Epidermal melanocyte (primary cell): ENCODE results near the gene FIGN.

Source experiments
- DNase-seq: peaks from one replicate; pipeline ENCODE4 v3.0.0; 2011; ENCODE audit warnings: low spot score; ENCODE audit not compliant: insufficient read length

FIGN gene

GRCh38 chr2:163737563-163737962, 1.8 kb upstream of the FIGN start:
- no peak for DNase-seq

DNA sequence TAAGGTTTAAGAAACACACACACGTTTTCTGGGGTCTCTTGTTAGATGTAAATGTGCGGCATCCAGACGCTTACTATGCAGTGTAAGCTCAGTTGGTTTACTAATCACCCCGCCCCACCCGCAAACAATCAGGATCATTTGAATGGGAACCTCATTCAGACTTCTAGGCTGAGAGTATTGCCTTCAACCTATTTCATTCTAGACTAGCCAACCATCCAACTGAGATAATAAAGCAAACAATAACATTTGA, 1.3 kb upstream of the FIGN start:
- DNase-seq: no peak

GRCh38 chr2:163736433-163737189, 803 bp upstream of the FIGN start:
- DNase-seq: peak; percentile 31

DNA sequence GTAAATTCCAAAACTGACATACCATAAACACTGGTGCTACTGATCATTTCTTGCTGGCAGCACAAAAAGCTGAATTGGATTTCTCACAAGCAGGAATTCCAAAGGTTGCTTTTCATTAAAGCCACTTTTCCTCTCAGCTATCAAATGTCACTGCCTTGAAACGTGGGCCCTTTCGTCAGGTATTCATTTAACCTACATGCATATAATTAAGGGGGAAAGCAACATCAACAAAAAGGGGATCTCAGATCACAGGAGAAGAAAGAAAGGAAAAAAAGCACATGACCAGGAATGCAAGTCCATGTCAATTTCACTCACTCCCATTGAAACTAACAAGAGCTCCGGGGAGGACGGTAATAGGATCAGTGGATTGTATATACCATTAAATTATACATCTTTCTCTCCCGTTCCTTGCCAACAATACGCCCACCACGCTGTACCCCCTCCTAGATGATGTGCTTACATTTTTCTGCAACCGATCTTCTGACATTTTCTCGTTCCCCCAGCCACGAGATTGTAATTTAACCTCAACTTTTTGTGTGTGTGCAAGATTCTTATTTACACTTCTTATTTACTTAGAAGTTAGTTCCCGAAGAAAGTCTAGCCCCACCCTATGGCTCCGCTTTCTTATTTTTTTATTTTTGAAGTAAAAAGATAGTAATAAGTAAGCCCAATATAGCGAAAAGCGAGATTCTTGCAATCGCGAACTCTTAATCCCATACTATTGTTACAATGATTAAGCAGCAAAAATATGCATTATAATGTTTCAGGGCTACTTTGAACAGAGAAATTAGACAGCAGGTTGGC, 725 bp downstream of the FIGN start:
- DNase-seq: no peak

DNA sequence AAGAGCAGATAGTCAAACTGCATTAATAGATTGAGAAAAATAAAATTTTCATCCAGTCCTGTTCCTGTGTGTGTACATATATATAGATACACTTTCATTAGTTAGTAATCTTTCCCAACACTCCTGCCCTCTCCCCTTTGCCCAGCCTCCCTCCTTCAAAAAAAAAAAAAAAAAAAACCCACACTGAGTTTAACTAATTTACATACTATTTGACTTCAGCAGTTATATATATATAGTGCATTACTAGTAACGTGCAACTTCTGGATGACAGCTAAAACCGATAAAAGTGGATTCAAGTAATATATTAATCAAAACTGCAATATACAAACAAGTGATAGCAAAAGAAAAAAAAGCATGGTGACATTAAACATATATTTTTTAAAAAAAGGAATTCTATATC, 1.4 kb downstream of the FIGN start:
- no peak for DNase-seq

GRCh38 chr2:163733956-163734355, 1.9 kb downstream of the FIGN start:
- no peak for DNase-seq

DNA sequence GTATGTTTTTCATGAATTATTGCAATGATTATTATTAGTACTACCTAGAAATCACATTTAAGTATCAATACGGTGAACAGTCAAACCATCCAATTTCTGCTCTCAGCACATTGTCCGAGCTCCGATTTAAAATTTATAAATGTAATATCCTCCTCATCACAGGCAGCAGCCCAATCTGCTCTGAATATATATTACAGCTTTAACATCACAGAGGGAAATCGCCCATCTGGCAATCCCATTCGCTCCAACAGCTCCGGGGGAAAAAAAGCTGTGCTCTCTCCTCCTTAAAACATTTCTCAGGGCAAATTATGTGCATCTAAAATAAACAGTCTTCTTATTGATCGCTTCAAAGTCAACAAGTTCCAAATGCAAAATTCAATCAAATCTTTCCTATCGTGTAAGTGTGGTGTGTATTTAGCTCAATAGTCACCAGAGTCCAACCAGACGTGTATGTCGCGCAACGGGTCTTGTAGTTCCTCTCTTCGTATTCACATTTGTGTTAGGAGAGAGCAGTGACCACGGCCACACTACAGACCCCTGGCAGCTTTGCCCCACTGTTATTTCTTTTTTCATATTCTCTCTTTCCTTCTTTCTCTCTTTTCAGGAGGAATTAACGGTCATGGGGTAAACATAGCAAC, 2.4 kb downstream of the FIGN start:
- DNase-seq: no peak

GRCh38 chr2:163732727-163733126, 3.1 kb downstream of the FIGN start:
- DNase-seq: no peak

GRCh38 chr2:163731735-163732134, 4.1 kb downstream of the FIGN start:
- no peak for DNase-seq

DNA sequence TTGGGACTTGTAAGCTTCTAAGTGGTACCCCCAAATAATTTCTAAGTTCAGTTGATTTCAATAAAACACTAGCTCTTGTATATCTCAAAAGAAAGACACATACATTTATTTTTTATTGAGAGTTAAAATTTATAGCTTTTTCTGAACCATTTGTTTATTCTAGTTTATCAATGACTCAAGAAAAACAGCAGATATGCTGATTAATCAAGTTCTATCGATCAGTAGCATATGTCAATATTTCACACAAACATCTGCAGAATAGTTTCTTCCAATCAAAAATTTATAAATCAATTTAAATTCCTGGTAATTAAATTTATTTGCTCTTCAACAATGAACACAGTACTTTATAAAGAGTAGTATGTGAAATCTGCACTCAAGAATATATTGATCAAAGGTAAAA, 5.3 kb downstream of the FIGN start:
- no peak for DNase-seq

- DNase-seq: no peak
Measured at GRCh38 chr2:163729636-163730273, 6.1 kb downstream of the FIGN start.

DNA sequence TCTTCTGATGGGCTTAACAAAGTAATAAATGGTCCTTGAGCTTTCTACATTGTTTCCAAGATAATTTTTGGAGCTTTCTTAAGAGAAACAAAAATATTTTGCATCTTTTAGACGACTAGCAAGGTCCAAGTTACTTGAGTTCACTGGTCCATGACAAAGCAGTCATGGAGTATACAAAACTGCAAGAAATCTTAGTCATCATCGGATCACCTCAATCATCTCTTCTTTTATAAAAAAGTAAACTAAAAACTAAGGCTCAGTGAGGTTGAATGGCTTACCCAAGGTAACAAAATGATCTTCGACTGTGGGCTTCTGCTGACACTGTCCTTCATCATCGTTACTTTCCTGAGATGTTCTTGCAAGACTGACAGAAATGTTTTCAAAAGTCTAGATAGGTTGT, 11.9 kb downstream of the FIGN start:
- DNase-seq: no peak

DNA sequence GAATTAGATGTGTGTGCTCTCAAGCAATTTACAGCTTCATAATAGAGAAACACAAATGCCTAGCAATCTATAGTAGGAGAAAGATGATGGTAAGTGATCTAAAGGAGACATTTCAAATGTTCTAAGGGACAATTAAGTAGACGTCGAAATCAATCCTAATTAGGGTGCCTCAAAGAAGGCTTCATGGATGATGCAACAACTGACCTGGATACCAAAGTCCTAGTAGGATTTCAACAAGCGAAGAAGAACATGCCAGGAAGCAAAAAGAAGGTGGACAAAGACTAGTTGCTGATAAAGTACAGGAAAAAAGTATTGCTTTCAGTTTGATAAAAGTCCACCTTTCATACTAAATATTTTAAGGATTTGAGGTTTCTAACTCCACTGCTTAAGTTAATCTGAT, 12.5 kb downstream of the FIGN start:
- no peak for DNase-seq

DNA sequence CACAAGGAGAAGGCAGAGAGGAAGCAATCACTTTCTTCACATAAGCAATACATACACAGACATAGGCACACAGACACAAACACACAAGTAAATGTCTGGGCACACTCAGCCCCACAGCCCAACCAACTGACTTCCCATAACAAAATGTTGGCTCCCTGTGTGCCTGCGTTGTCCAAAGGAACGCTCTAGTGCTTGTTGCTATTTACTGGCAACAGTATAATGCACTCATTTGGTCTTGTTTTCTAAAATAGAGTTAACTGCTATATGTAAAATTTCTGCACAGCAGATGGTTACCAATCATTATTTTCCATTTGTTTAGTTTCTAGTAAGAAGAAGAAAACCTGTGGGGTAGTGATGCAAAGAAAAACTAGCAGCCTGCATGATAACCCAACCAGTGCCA, 16.5 kb downstream of the FIGN start:
- DNase-seq: no peak

DNA sequence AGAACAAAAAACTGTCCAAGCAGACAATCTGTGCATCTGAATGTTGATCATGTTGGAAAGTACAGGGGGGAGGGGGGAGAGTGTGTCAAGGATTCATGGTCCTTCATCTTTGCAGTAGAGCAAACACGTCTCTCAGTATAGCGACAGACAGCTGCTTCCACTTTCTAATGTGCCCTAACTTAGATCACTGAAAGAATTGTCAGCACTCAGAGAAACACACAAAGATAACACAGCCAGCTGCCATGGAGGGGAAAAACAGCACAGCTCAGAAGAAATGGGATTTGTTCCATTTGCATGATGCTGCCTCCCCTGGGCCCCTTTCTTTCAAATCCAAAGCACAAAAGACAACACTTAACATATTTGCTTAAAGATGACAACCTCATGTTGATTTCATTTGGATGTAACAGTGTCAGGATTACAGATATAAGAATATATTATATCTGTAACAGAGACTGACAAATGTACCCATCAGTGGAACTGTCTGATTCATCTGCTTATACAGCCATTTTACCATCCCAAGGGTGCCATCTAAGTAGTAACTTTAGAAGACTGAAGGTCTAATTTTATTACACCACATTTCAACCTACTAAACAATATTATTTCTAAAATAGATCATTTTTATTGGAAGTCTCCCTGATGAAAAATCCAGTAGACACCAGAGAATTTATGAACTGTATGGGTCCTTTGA, 17.7 kb downstream of the FIGN start:
- DNase-seq: no peak

DNA sequence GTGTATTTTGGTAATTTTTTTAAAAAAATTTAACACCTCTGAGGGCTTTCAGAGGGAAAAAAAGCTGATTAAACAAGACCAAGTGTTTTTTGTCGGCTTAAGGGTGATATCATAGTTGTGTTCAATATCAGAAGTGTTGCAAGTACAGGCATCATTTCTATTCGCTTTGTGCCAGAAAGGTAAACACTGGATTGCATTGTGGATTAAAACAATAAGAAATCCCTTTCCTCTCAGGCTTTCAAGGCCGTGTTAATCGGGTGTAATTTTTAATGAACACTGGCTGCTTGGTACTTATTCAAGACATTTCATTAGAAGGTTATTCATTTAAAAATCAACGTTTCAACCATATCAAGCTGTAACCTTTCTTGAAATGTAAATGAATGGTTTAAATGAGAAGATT, 18.3 kb downstream of the FIGN start:
- no peak for DNase-seq

- no peak for DNase-seq
Measured at GRCh38 chr2:163716101-163716500, 19.7 kb downstream of the FIGN start.

- DNase-seq: no peak
Measured at GRCh38 chr2:163715668-163716067, 20.1 kb downstream of the FIGN start.

- no peak for DNase-seq
Measured at GRCh38 chr2:163715199-163715598, 20.6 kb downstream of the FIGN start.

DNA sequence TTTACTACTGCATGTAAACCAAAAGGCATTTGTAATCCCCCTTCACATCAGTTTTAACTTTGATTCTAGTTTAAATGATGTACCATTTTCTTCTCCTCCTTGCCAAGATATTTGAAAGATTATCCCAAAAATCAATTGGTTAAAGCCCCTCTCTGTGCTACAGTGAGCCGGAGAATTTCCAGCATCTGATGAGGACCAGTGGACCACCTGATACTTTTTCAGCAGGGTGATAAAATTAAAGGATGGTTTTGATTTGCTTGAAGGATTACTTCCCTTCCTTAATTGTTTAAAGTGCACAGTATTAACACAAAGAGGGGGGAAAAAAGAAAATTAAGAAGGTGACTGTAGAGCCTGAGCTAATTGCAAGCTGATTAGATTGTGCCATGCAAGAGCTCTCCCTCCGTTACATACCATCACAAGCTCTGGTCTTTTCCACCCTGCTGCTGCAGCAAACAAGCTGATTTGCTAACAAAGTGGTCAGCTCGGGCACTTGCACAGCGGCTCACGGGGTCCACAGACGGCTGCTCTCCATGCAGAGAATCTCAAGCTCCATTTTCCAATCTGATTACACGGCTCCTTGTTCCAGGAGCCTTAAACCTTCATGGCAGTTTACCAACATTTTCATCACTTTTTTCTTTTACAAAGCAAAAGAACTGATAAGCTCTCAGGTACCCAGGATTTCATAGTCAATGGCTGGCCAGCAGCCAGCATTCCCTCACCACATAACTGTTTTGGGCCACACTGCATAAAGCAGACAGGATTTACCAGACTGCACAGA, 22.1 kb downstream of the FIGN start:
- no peak for DNase-seq

GRCh38 chr2:163711699-163712098, 24.1 kb downstream of the FIGN start:
- no peak for DNase-seq
